Mesenchymal stem cell (in vitro differentiated cells and primary cell): ENCODE results near the gene GPAT3.

ENCODE experiments used
- DNase-seq: peaks from one replicate; pipeline ENCODE4 v3.0.0-alpha.2; 2013
- H2AFZ ChIP-seq: one replicate; pipeline ENCODE4 v1.6.1; 2013; ENCODE audit warnings: low read depth, mild to moderate bottlenecking, control low read depth, inconsistent platforms, low read length, moderate library complexity
- H2AK5ac ChIP-seq: 2 replicates; pipeline ENCODE4 v1.6.1; 2013; ENCODE audit warnings: low read length, moderate library complexity, mild to moderate bottlenecking, inconsistent platforms; ENCODE audit not compliant: severe bottlenecking
- H2BK120ac ChIP-seq: one replicate; pipeline ENCODE4 v1.6.1; 2013; ENCODE audit warnings: low read depth, mild to moderate bottlenecking, inconsistent platforms, low read length, moderate library complexity
- H2BK12ac ChIP-seq, 2 experiments: one replicate each; pipeline ENCODE4 v1.6.1; 2013; ENCODE audit warnings: inconsistent platforms in 2 of 2, low read length in 2 of 2, mild to moderate bottlenecking in 2 of 2, moderate library complexity in 2 of 2, control low read depth in 1 of 2
- H2BK15ac ChIP-seq: one replicate; pipeline ENCODE4 v1.6.1; 2013; ENCODE audit warnings: mild to moderate bottlenecking, low read depth, inconsistent platforms; ENCODE audit not compliant: poor library complexity, severe bottlenecking
- H2BK5ac ChIP-seq: 2 replicates; pipeline ENCODE4 v1.6.1; 2013; ENCODE audit warnings: low read depth, mild to moderate bottlenecking, low read length, control low read depth, inconsistent platforms; ENCODE audit not compliant: poor library complexity, severe bottlenecking
- H3K14ac ChIP-seq, 2 experiments: one replicate each; pipeline ENCODE4 v1.6.1; 2013; ENCODE audit warnings: inconsistent platforms in 2 of 2, low read length in 2 of 2, control low read depth in 1 of 2, mild to moderate bottlenecking in 1 of 2, moderate library complexity in 1 of 2
- H3K18ac ChIP-seq, 2 experiments: one replicate each; pipeline ENCODE4 v1.6.1; 2013; ENCODE audit warnings: inconsistent platforms in 2 of 2, low read length in 2 of 2, control low read depth in 1 of 2, low read depth in 1 of 2, mild to moderate bottlenecking in 1 of 2
- H3K23ac ChIP-seq, 2 experiments: one replicate each; pipeline ENCODE4 v1.6.1; 2013; ENCODE audit warnings: inconsistent platforms in 2 of 2, low read length in 2 of 2, mild to moderate bottlenecking in 2 of 2, moderate library complexity in 2 of 2, control low read depth in 1 of 2
- H3K27ac ChIP-seq: 2 replicates; pipeline ENCODE4 v1.5.1; 2013; ENCODE audit warnings: mild to moderate bottlenecking, moderate library complexity, low read length, control low read depth, inconsistent platforms; ENCODE audit not compliant: poor library complexity, severe bottlenecking
- H3K27me3 ChIP-seq, 2 experiments: 2 replicates each; pipeline versions ENCODE4 v1.6.1 to v1.7.0; 2013; ENCODE audit warnings: low read length in 2 of 2, mild to moderate bottlenecking in 2 of 2, moderate library complexity in 2 of 2, control low read depth in 1 of 2, inconsistent platforms in 1 of 2; ENCODE audit not compliant: control insufficient read depth in 1 of 2, insufficient read depth in 1 of 2
- H3K36me3 ChIP-seq, 2 experiments: 2 replicates each; pipeline versions ENCODE4 v1.6.1 to v1.7.0; 2013; ENCODE audit warnings: low read length in 2 of 2, control low read depth in 1 of 2, inconsistent platforms in 1 of 2, low read depth in 1 of 2, mild to moderate bottlenecking in 1 of 2; ENCODE audit not compliant: insufficient read depth in 2 of 2, control insufficient read depth in 1 of 2
- H3K4ac ChIP-seq, 2 experiments: one replicate each; pipeline ENCODE4 v1.6.1; 2013; ENCODE audit warnings: inconsistent platforms in 2 of 2, low read length in 2 of 2, mild to moderate bottlenecking in 2 of 2, moderate library complexity in 2 of 2, control low read depth in 1 of 2, low read depth in 1 of 2
- H3K4me1 ChIP-seq: 2 replicates; pipeline ENCODE4 v1.6.1; 2013; ENCODE audit warnings: low read depth, low read length, control low read depth; ENCODE audit not compliant: control insufficient read depth, insufficient read depth
- H3K4me2 ChIP-seq: 2 replicates; pipeline ENCODE4 v1.6.1; 2013; ENCODE audit warnings: low read length, mild to moderate bottlenecking, inconsistent platforms; ENCODE audit not compliant: poor library complexity, severe bottlenecking
- H3K4me3 ChIP-seq, 2 experiments: 2 replicates each; pipeline versions ENCODE4 v1.5.1 to v1.7.0; 2013; ENCODE audit warnings: low read length in 2 of 2, mild to moderate bottlenecking in 2 of 2, control low read depth in 1 of 2, low read depth in 1 of 2; ENCODE audit not compliant: insufficient read depth in 1 of 2
- H3K79me1 ChIP-seq: replicated peaks from 2 replicates; pipeline ENCODE4 v1.6.1; 2013; ENCODE audit warnings: mild to moderate bottlenecking, control low read depth, low read length, inconsistent platforms; ENCODE audit not compliant: poor library complexity, severe bottlenecking
- H3K9ac ChIP-seq: 2 replicates; pipeline ENCODE4 v1.7.0; 2013; ENCODE audit warnings: mild to moderate bottlenecking, low read length, moderate library complexity
- H3K9me3 ChIP-seq: 2 replicates; pipeline ENCODE4 v1.7.0; 2013; ENCODE audit warnings: mild to moderate bottlenecking, low read length; ENCODE audit not compliant: control insufficient read depth
- H4K8ac ChIP-seq: one replicate; pipeline ENCODE4 v1.6.1; 2013; ENCODE audit warnings: inconsistent platforms, mild to moderate bottlenecking, low read length, moderate library complexity
- H4K91ac ChIP-seq: one replicate; pipeline ENCODE4 v1.6.1; 2013; ENCODE audit warnings: mild to moderate bottlenecking, low read length, inconsistent platforms
- whole genome bisulfite sequencing: methylation state at CpG from one replicate; pipeline ENCODE4 v1.1.7; 2013; ENCODE audit warnings: mixed read lengths; 5-methylcytosine and 5-hydroxymethylcytosine counted together

GPAT3 gene

DNA sequence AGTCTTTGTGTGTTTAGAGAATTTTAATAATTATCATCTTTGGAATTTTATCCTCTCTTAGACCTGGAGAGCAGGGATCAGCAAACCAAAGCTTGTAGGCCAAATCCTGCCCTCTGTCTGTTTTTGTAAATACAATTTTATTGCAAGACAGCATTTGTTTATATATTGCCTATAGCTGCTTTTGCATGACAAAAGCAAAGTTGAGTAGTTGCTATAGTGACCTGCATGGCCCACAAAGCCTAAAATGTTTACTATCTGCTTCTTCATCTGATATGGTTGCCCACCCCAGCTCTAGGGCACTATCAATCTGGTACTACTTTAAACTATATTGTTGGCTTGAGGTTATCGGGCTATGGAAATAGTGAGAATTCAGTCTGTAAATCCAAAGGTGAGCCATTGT is 80.3 kb downstream of the GPAT3 start:
- Histone ChIP-seq H3K4me2 (no peak overlapping the region), H3K9me3 (peaks cover 40% of the 10 kb centered on the region), H3K27ac (no peak overlapping the region), H3K18ac (no peak overlapping the region), H2AK5ac (no peak overlapping the region), H3K4ac (no peak overlapping the region), H3K4me3 (no peak overlapping the region), H3K36me3 (peaks cover 0 to 5% of the 10 kb centered on the region in 2 experiments), H4K8ac (no peak overlapping the region), H2BK15ac (no peak overlapping the region), H3K9ac (no peak overlapping the region), H2AFZ (no peak overlapping the region), H3K27me3 (no peaks in the 10 kb centered on the region), H2BK120ac (no peak overlapping the region), H4K91ac (no peak overlapping the region), H3K23ac (no peak overlapping the region), H3K14ac (no peak overlapping the region), H2BK5ac (no peak overlapping the region), H3K79me1 (no peaks in the 10 kb centered on the region), H3K4me1 (peaks cover 3% of the 10 kb centered on the region), H2BK12ac (no peak overlapping the region)
- no peak for DNase-seq
- no CpG with 5 or more reads among the region's 1 CpG for WGBS

DNA sequence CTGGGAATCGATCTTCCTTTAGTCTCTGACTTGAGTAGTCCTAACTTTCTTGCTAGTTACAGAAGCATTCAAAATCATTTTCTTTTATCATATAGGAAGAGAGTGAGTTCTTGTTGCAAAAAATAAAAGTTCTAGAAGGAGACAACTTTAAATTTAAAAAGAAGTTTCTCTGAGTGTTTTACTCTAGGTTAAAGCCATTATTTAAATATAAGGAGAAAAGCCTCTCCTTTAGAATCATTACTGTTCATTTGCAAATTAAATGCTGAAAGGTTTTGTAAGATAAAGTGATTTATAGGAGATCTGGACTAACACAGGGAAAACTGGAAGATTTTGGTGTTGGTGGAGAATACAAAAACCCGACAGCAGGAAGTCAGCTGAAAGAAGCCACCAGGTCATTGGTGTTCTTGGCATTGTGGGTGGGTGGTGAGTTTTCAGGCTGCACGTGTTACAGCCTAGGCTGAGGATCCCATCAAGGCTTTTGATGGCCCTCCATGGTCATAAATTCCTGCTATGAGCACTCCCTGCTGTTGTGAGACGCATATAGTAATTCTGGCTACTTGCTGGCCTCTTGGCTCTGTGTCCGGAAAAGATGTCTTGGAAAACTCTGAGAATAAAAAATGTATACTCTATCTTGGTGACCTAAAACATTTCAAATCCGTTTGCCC is 81.6 kb downstream of the GPAT3 start:
- Histone ChIP-seq H2BK12ac (peak overlapping the region in 1 of 2 experiments; percentile 80), H3K79me1 (no peaks in the 10 kb centered on the region), H3K9ac (no peak overlapping the region), H2AK5ac (no peak overlapping the region), H3K4me3 (no peak overlapping the region), H3K23ac (no peak overlapping the region), H2BK15ac (no peak overlapping the region), H4K8ac (no peak overlapping the region), H3K14ac (no peak overlapping the region), H2BK5ac (no peak overlapping the region), H3K4me2 (no peak overlapping the region), H4K91ac (no peak overlapping the region), H2AFZ (no peak overlapping the region), H3K36me3 (peaks cover 0 to 5% of the 10 kb centered on the region in 2 experiments), H3K18ac (peak overlapping the region in 1 of 2 experiments; percentile 55), H3K4ac (peak overlapping the region in 1 of 2 experiments; percentile 87), H3K27ac (no peak overlapping the region), H3K9me3 (peaks cover 37% of the 10 kb centered on the region), H2BK120ac (no peak overlapping the region), H3K4me1 (peaks cover 3% of the 10 kb centered on the region), H3K27me3 (no peaks in the 10 kb centered on the region)
- no peak for DNase-seq
- 51% methylated on average over 4 of the region's 6 CpGs for WGBS

DNA sequence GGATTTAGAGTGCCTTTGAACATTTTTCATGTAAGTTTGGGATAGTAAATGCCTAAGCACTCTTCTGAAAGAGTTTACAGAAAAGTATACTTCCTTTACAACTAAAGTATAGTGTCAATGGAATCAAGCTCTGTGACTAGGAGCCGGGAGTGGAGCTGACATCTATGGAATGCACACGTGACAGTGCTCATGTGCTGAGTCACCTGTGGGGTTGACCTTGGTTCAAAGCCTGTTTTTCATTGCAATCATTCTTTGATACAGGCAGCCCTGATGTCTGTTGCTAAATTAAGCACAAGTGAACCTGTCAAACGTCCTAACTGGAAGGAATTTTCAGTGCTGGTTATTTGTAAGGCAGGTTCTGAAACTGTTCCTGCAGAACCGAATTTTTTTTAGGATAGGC is 82.5 kb downstream of the GPAT3 start:
- peak; percentile 61 for DNase-seq
- Histone ChIP-seq H3K36me3 (peaks cover 0 to 5% of the 10 kb centered on the region in 2 experiments), H3K18ac (peak overlapping the region in 1 of 2 experiments; percentile 3), H3K4ac (no peak overlapping the region), H2BK5ac (no peak overlapping the region), H2BK15ac (no peak overlapping the region), H3K4me1 (peaks cover 3% of the 10 kb centered on the region), H4K91ac (no peak overlapping the region), H2AFZ (no peak overlapping the region), H3K27me3 (no peaks in the 10 kb centered on the region), H3K79me1 (no peaks in the 10 kb centered on the region), H3K9ac (no peak overlapping the region), H3K4me2 (no peak overlapping the region), H2BK12ac (no peak overlapping the region), H2AK5ac (no peak overlapping the region), H3K9me3 (peaks cover 28% of the 10 kb centered on the region), H2BK120ac (no peak overlapping the region), H3K4me3 (no peak overlapping the region), H3K23ac (no peak overlapping the region), H3K14ac (no peak overlapping the region), H4K8ac (no peak overlapping the region), H3K27ac (peak overlapping the region; percentile 18)
- WGBS, result 21% methylated on average over 4 of the region's 4 CpGs

DNA sequence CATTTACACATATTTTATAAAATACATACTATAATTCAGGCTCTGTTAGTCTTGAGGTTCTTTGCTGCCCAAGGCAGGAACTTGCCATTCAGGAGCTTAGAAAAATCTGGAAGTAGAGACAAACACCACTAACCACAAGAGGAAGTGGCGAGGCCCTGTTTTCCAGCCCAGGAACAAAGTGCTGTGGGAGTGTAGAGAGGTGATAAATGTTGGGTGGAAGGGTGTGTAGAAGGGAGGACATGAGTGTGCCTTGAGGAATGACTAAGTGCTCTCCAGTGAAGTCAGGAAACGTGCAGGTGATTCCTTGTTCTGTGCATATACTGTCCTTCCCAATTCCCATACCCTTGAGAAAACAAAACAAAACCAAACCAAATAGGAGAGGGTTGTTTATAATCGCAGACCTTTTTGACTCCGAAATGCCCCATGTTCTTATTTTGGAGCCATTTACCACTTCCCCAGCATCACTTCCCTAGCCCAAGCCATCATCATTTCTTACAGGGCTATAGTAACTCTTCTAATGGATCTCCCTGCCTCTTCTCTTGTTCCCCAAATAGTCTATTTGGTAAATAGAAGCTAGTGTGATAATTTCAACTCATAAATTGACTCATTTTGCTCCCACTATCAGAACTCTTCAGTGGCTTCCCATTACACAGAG is 83.2 kb downstream of the GPAT3 start:
- Histone ChIP-seq H3K23ac (no peak overlapping the region), H2AK5ac (peak overlapping the region; percentile 35), H3K4me3 (no peak overlapping the region), H2AFZ (no peak overlapping the region), H2BK12ac (peak overlapping the region; percentile 28 to 59), H3K36me3 (peaks cover 0 to 5% of the 10 kb centered on the region in 2 experiments), H3K4ac (no peak overlapping the region), H3K27me3 (no peaks in the 10 kb centered on the region), H3K27ac (peak overlapping the region; percentile 60), H4K8ac (peak overlapping the region; percentile 45), H3K4me1 (peaks cover 3% of the 10 kb centered on the region), H2BK120ac (no peak overlapping the region), H3K79me1 (no peaks in the 10 kb centered on the region), H3K4me2 (no peak overlapping the region), H3K9ac (no peak overlapping the region), H3K18ac (peak overlapping the region; percentile 16 to 55), H4K91ac (no peak overlapping the region), H2BK5ac (no peak overlapping the region), H3K14ac (no peak overlapping the region), H2BK15ac (no peak overlapping the region), H3K9me3 (peaks cover 21% of the 10 kb centered on the region)
- WGBS, result 43% methylated on average over 4 of the region's 4 CpGs
- DNase-seq, result no peak
